A673 (cell line): ENCODE results near the gene STRIP1.

ENCODE experiments used
- CTCF ChIP-seq: fragments of 300-800, 200-600 bp; sonication (generic); conservative IDR thresholded peaks from 2 replicates; pipeline ENCODE4 v1.5.1; 2017; ENCODE audit warnings: low read depth, mild to moderate bottlenecking, antibody characterized with exemption, low read length, moderate library complexity, mixed read lengths
- EZH2 ChIP-seq: fragments of 200-600 bp; sonication (generic); IDR thresholded peaks from 2 replicates; pipeline ENCODE4 v1.6.1; 2017; ENCODE audit warnings: borderline replicate concordance, low read depth, mild to moderate bottlenecking, mixed read lengths, antibody characterized with exemption, low read length; ENCODE audit not compliant: poor library complexity, severe bottlenecking

GRCh38 chr1:110067893-110068645 lies 33.6 kb downstream of the STRIP1 start:
- TF ChIP-seq CTCF (no peak), EZH2 (no peak)
